Measurements from ENCODE around the gene PCID2. TPM values are rescaled to one million over a fixed set of nuclear protein-coding genes. Genes with fewer than 3 reads are reported as not detected.
"Not testable (repeated sequence)": the region's sequence is repeated elsewhere in the genome, so short reads cannot be mapped to it uniquely, and the experiment has no call there.

Gene PCID2
- 46.3 and 59.7 TPM in 2 replicates for total RNA-seq (ENCODE audit: low replicate concordance)
- long read RNA-seq, transcript PCID2-205 (15 exons, 1,654 nt) = minor isoform, 27 of 248 reads
- long read RNA-seq, transcript PCID2-202 (14 exons, 1,898 nt) = major isoform, 151 of 248 reads
- long read RNA-seq, transcript PCID2-206 (15 exons, 1,671 nt) = minor isoform, 19 of 248 reads
- long read RNA-seq, partial matches to known transcripts = 7 of 248 reads
- long read RNA-seq, other reads (novel, unspliced or antisense) = 41 of 248 reads

- Mint-ChIP-seq H3K27me3 (no peaks in the 10 kb centered on the region), H3K36me3 (peaks cover 11% of the 10 kb centered on the region), H3K4me3 (peak within 1 kb of the TSS; percentile 92), H3K27ac (peak within 1 kb of the TSS; percentile 91), H3K9me3 (no peaks in the 10 kb centered on the region), H3K4me1 (ENCODE audit: unreplicated experiment) (peaks cover 35% of the 10 kb centered on the region)
- peak; percentile 92 for DNase-seq (ENCODE audit: extremely low spot score, unreplicated experiment)
- no peak for TF ChIP-seq CTCF (conservative IDR thresholded peaks at IDR 0.05)
Observed at GRCh38 chr13:113208421-113209335, at the start of gene PCID2. TSS of gene PCID2 (minus strand) at chr13:113208669. CDS start at chr13:113208634, 35 bp downstream.

- peaks cover 34% of the 10 kb centered on the region for H3K36me3 Mint-ChIP-seq
- not testable (repeated sequence) for H3K9me3 Mint-ChIP-seq; H3K4me3 Mint-ChIP-seq; H3K27ac Mint-ChIP-seq; DNase-seq (ENCODE audit: extremely low spot score, unreplicated experiment); H3K27me3 Mint-ChIP-seq; H3K4me1 Mint-ChIP-seq (ENCODE audit: unreplicated experiment)
Observed at GRCh38 chr13:113257908-113258307, 49.4 kb upstream of the PCID2 start.

- TF ChIP-seq CTCF (conservative IDR thresholded peaks at IDR 0.05) = no peak
- Mint-ChIP-seq H3K27me3 (no peaks in the 10 kb centered on the region), H3K36me3 (peaks cover 19% of the 10 kb centered on the region), H3K4me3 (no peak overlapping the region), H3K27ac (no peak overlapping the region), H3K9me3 (no peaks in the 10 kb centered on the region), H3K4me1 (ENCODE audit: unreplicated experiment) (no peaks in the 10 kb centered on the region)
- DNase-seq (ENCODE audit: extremely low spot score, unreplicated experiment) = no peak
Observed at GRCh38 chr13:113252516-113253095, 44.1 kb upstream of the PCID2 start.

GRCh38 chr13:113245849-113246796, 37.7 kb upstream of the PCID2 start:
- no peaks in the 10 kb centered on the region for H3K9me3 Mint-ChIP-seq
- H3K4me3 Mint-ChIP-seq = no peak overlapping the region
- H3K27me3 Mint-ChIP-seq = no peaks in the 10 kb centered on the region
- H3K27ac Mint-ChIP-seq = no peak overlapping the region
- peak; percentile 56 for TF ChIP-seq CTCF (conservative IDR thresholded peaks at IDR 0.05)
- no peak for DNase-seq (ENCODE audit: extremely low spot score, unreplicated experiment)
- H3K36me3 Mint-ChIP-seq = peaks cover 15% of the 10 kb centered on the region
- no peaks in the 10 kb centered on the region for H3K4me1 Mint-ChIP-seq (ENCODE audit: unreplicated experiment)

GRCh38 chr13:113243847-113244246, 35.4 kb upstream of the PCID2 start:
- TF ChIP-seq CTCF (conservative IDR thresholded peaks at IDR 0.05) = no peak
- Mint-ChIP-seq H3K27ac (no peak overlapping the region), H3K4me1 (ENCODE audit: unreplicated experiment) (no peaks in the 10 kb centered on the region), H3K27me3 (no peaks in the 10 kb centered on the region), H3K9me3 (no peaks in the 10 kb centered on the region), H3K36me3 (peaks cover 15% of the 10 kb centered on the region), H3K4me3 (no peak overlapping the region)
- DNase-seq (ENCODE audit: extremely low spot score, unreplicated experiment) = no peak

GRCh38 chr13:113241623-113242022, 33.2 kb upstream of the PCID2 start:
- peaks cover 15% of the 10 kb centered on the region for H3K36me3 Mint-ChIP-seq
- H3K4me3 Mint-ChIP-seq; H3K27me3 Mint-ChIP-seq; H3K27ac Mint-ChIP-seq; DNase-seq (ENCODE audit: extremely low spot score, unreplicated experiment); H3K4me1 Mint-ChIP-seq (ENCODE audit: unreplicated experiment); H3K9me3 Mint-ChIP-seq: not testable (repeated sequence)

All from type B pancreatic cell (in vitro differentiated cells).